Measurements from ENCODE around the gene VSNL1.

Gene VSNL1

DNA sequence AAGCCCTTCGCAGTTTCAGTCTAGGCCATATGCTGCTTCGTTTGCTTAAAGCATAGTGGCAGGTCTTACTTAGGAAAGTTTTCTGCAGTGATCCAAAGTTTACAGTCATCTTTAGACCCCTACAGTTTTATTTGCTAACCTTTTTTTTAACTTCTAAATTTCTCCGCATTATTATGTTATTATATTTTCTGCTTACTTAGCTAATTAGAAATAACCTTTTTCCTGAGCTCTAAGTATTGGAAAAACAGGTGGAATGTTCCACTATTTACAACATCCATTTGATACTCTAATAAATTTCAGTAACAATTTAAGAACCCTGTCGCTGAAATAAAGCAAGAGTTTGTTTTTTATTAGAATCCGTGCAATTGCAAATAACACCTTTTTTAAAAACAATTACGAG is 18.2 kb upstream of the VSNL1 start:
- in situ Hi-C loops (cut with HindIII; ENCODE audit: low pct_ligation_motif_present, low sequenced_read_pairs) = no loop called here
- TF ChIP-seq, protein P1, sequence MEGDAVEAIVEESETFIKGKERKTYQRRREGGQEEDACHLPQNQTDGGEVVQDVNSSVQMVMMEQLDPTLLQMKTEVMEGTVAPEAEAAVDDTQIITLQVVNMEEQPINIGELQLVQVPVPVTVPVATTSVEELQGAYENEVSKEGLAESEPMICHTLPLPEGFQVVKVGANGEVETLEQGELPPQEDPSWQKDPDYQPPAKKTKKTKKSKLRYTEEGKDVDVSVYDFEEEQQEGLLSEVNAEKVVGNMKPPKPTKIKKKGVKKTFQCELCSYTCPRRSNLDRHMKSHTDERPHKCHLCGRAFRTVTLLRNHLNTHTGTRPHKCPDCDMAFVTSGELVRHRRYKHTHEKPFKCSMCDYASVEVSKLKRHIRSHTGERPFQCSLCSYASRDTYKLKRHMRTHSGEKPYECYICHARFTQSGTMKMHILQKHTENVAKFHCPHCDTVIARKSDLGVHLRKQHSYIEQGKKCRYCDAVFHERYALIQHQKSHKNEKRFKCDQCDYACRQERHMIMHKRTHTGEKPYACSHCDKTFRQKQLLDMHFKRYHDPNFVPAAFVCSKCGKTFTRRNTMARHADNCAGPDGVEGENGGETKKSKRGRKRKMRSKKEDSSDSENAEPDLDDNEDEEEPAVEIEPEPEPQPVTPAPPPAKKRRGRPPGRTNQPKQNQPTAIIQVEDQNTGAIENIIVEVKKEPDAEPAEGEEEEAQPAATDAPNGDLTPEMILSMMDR (IDR thresholded peaks at IDR 0.05; ENCODE audit: low read depth, low read length, missing control alignments) = no peak
- no peak for DNase-seq
- Histone ChIP-seq H3K27me3 (replicated peaks) (no peaks in the 10 kb centered on the region), H3K27ac (no peak overlapping the region), H3K36me3 (replicated peaks) (no peaks in the 10 kb centered on the region), H3K4me3 (ENCODE audit: low read depth, low read length) (no peak overlapping the region)

DNA sequence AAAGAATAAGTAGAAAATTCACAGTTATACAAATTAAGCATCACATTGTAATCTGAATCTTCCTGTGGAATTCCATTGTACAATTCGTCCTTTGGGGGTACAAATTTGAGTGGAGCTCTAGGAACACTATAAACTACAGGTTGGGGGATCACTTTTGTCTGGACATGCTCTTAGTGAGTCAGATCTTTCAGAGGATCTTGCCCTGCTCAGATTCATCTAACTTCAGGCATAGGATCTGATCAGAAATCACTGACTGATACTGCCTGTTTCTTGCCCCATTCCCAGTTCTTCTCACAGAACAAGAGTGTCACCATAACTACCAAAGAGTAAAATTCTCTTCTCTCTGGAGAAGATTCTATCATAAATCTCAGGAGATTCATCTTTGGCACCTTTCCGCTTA is 10.7 kb upstream of the VSNL1 start:
- TF ChIP-seq, protein P1 (IDR thresholded peaks at IDR 0.05; ENCODE audit: low read depth, low read length, missing control alignments) = no peak
- Histone ChIP-seq H3K36me3 (replicated peaks) (no peaks in the 10 kb centered on the region), H3K27ac (no peak overlapping the region), H3K27me3 (replicated peaks) (no peaks in the 10 kb centered on the region), H3K4me3 (ENCODE audit: low read depth, low read length) (no peak overlapping the region)
- no peak for DNase-seq
- in situ Hi-C loops (cut with HindIII; ENCODE audit: low pct_ligation_motif_present, low sequenced_read_pairs) = no loop called here

DNA sequence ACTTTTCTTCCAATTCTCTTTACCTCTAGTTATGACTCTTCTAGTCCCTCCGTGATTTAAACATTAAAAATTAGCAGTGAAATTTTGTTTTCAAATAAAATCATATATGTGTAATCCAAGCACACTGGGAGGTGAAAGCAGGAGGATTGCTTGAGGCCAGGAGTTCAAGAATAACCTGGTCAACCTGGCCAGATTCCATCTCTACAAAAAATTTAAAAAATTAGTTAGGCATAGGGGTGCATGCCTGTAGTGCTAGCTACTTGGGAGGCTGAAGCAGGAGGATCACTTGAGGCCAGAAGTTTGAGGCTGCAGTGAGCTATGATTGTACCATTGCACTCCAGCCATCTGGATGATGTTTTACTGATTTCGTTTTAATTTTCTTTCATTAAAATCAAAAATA is 7.0 kb upstream of the VSNL1 start:
- Histone ChIP-seq H3K27ac (no peak overlapping the region), H3K27me3 (replicated peaks) (no peaks in the 10 kb centered on the region), H3K4me3 (ENCODE audit: low read depth, low read length) (no peak overlapping the region), H3K36me3 (replicated peaks) (no peaks in the 10 kb centered on the region)
- DNase-seq = no peak
- in situ Hi-C loops (cut with HindIII; ENCODE audit: low pct_ligation_motif_present, low sequenced_read_pairs) = no loop called here
- TF ChIP-seq, protein P1 (IDR thresholded peaks at IDR 0.05; ENCODE audit: low read depth, low read length, missing control alignments) = no peak

DNA sequence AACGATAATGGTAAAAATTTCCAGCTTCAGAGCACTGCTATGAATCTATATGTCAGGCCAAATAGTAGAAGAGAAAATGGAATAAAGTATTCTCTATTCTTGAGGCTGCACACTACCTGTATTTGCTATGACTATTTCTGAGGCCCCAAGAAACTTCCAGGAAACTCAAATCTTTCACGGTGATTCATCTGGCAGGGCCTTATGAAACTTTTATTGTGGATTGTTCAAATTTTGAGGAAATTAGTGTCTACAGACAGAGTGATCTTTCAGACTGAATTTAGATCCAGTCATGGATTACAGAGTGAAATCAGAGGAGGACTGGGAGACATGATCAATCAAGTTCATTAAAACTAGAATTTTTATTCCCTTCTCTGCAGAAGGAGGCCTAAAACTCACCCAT is 4.1 kb upstream of the VSNL1 start:
- H3K36me3 ChIP-seq (replicated peaks) = no peaks in the 10 kb centered on the region
- no peak for DNase-seq
- H3K4me3 ChIP-seq (ENCODE audit: low read depth, low read length) = no peak overlapping the region
- no peaks in the 10 kb centered on the region for H3K27me3 ChIP-seq (replicated peaks)
- in situ Hi-C loops (cut with HindIII; ENCODE audit: low pct_ligation_motif_present, low sequenced_read_pairs) = no loop called here
- TF ChIP-seq, protein P1 (IDR thresholded peaks at IDR 0.05; ENCODE audit: low read depth, low read length, missing control alignments) = no peak
- no peak overlapping the region for H3K27ac ChIP-seq

DNA sequence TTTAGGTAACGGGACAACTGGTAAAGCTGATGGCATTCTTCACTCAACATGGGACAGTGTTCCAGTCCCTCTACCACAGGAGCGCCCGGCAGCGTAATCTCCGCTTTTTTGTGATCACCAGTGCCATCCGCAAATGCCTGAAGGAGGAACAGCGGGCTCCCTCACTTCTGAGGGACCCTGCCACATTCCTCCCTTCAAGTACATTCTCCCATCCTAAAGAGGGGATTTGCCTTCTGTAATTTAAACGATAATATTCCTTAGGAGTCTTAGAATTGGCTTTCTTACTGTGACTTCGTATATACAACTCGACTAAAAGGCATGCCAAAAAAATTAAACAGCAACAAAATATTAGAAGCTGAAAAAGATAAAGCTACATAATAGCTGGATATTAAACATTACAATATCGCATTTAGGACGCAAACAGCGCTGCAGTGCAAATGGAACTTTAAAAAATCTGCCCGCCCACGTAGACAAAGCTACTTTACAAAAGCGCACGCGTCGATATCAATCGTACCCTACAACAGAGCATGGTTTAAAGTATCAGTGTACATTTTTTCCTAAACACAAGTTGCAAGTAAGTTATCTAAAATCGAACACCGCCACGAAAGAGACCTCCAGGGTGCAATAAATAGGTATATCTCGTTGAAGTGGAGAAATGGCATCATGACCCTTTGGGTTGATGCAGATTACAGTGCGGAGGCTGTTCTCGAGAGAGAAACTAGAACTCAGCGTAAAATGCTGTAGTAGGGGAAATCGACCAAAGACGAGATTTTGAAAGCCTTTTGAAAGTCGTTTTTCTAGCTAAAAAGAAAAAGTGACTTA is 2.3 kb upstream of the VSNL1 start:
- H3K27me3 ChIP-seq (replicated peaks) = no peaks in the 10 kb centered on the region
- peak overlapping the region; percentile 77 for H3K4me3 ChIP-seq (ENCODE audit: low read depth, low read length)
- DNase-seq = peak; percentile 35
- in situ Hi-C loops (cut with HindIII; ENCODE audit: low pct_ligation_motif_present, low sequenced_read_pairs) = no loop called here
- TF ChIP-seq, protein P1 (IDR thresholded peaks at IDR 0.05; ENCODE audit: low read depth, low read length, missing control alignments) = no peak
- no peaks in the 10 kb centered on the region for H3K36me3 ChIP-seq (replicated peaks)
- no peak overlapping the region for H3K27ac ChIP-seq

Measured in brain microvascular endothelial cell (primary cell).